Testis (tissue), 2 donors: ENCODE measurements around the gene NHSL1.

Source experiments
- CTCF ChIP-seq, 3 experiments: fragments of 450-650 bp in 2 of 3; fragments of 200-600 bp in 1 of 3; sonication (generic) in 1 of 3; IDR thresholded peaks; one replicate each; pipeline ENCODE4 v1.5.1; 2016 to 2019; ENCODE audit warnings: antibody characterized with exemption in 3 of 3, mild to moderate bottlenecking in 2 of 3, moderate library complexity in 1 of 3
- POLR2A ChIP-seq: fragments of 450-650 bp; IDR thresholded peaks from one replicate; pipeline ENCODE4 v1.6.1; 2017; ENCODE audit warnings: antibody characterized with exemption, mild to moderate bottlenecking, moderate library complexity

DNA sequence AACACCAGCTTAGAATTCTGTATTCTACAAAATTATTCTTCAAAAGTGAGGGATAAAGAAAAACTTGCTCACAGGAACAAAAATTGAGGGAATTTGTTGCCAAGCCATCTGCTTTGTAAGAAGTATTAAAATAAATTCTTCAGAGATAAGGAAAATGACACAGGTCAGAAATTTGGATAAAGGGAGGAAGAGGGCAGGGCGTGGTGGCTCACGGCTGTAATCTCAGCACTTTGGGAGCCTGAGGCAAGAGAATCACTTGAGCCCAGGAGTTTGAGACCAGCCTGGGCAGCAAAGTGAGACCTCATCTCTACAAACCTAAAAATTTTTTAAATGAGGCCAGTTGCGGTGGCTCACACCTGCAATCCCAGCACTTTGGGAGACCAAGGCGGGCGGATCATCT, 109.7 kb downstream of the NHSL1 start:
- TF ChIP-seq CTCF (IDR thresholded peaks at IDR 0.05) (no peak), POLR2A (no peak)
